ENCODE data around the gene KATNB1. TPM values are rescaled to one million over a fixed set of nuclear protein-coding genes. Genes with fewer than 3 reads are reported as not detected.
A peak's percentile ranks its signal among the peaks of the same experiment; 100 is the strongest.

KATNB1 gene
- total and polyA plus RNA-seq, 2 experiments from 2014 or later, result 46.4 to 49.4 TPM

DNA sequence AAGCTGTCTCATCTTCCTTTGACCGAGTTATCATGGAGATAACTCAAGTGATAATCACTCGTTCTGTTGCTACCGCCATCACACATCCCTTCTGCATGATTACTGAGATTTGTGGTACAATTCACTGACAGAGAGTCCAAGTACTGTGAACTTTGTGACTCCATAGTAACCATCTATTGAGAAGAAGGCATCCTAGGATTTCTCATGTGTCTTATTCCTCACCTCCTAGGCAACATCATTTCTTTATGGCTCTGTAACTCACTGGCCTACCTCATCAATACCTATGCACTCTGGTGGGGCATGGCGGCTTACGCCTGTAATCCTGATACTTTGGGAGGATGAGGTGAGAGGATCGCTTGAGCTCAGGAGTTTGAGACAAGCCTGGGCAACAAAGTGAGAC lies 21.5 kb upstream of the KATNB1 start:
- no peak overlapping the region for H3K27ac ChIP-seq
- no peaks in the 10 kb centered on the region for H3K4me1 ChIP-seq (ENCODE audit: low read depth)
- no peaks in the 10 kb centered on the region for H3K9me3 ChIP-seq (ENCODE audit: low read depth)
- DNase-seq (ENCODE audit: low read depth in 1 of 2, low spot score in 1 of 2), result no peak
- H3K4me3 ChIP-seq, result no peak overlapping the region
- no peak for TF ChIP-seq CTCF (IDR thresholded peaks at IDR 0.05; ENCODE audit: low read depth, low read length)
- no peaks in the 10 kb centered on the region for H3K27me3 ChIP-seq
- H3K36me3 ChIP-seq, result no peaks in the 10 kb centered on the region

DNA sequence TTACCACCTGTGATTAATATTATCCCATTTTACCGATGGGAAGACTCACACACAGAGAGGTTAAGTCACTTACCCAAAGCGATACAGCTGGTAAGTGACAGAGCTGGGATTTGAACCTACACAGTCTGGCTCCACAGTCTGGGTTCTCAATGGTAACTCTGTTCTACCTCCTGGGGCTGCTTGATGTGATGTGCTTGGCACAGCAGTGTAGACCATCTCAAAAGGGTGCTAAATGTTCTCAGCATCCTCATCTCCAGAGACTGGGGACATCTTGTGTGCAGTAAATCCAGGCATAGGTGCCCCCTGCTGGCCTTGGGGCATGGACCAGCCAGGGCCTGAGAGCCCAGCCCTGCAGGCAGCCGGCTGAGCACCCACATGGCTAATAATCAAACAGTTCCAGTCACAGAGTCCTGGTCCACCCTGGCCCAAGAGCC lies 15.4 kb upstream of the KATNB1 start:
- no peaks in the 10 kb centered on the region for H3K9me3 ChIP-seq (ENCODE audit: low read depth)
- no peak overlapping the region for H3K27ac ChIP-seq
- no peaks in the 10 kb centered on the region for H3K36me3 ChIP-seq
- peak; percentile 70 to 77 for DNase-seq (ENCODE audit: low read depth in 1 of 2, low spot score in 1 of 2)
- TF ChIP-seq CTCF (IDR thresholded peaks at IDR 0.05; ENCODE audit: low read depth, low read length), result peak; percentile 85
- H3K4me3 ChIP-seq, result no peak overlapping the region
- H3K27me3 ChIP-seq, result no peaks in the 10 kb centered on the region
- H3K4me1 ChIP-seq (ENCODE audit: low read depth), result no peaks in the 10 kb centered on the region

DNA sequence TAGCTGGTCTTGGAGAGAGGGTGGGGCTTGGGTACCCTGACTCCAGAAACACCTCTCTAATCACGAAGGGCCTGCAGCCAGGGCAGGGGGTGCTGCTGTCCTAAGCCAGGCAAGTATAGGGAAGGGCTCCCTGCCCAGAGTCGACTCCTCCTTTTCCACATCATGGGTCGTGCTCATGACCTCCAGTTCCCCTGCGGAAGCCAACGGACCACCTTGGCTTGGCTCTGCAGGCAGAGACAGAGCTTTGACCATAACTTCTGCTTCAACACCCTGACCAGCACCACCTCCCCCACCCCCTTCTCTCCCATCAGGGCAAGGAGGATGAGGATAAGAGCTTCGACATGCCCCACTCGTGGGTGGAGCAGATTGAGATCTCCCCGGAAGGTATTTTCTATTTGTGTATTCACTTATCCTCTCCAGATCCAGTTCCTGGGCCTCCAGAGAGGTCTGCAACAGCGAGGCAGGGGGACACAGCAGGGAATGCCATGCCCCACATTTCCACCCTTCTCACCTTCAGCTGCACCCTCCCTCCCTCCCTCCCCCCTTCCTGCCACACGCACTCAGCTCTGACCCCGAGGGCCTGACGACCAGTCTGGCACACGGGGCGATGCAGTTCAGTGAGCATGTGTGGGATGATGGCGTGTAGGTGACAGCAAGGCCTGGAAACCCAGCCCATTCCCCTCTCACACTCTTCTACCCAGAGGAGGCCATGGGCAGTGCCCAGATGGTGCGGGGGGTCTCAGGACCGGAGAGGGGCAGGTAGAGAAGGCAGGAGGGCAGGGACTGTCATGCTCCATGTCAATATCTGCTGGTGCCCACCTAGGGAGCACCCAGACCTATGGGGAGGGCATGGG lies 14.0 kb upstream of the KATNB1 start:
- H3K4me1 ChIP-seq (ENCODE audit: low read depth), result no peaks in the 10 kb centered on the region
- no peaks in the 10 kb centered on the region for H3K36me3 ChIP-seq
- TF ChIP-seq CTCF (IDR thresholded peaks at IDR 0.05; ENCODE audit: low read depth, low read length), result no peak
- no peak overlapping the region for H3K27ac ChIP-seq
- no peaks in the 10 kb centered on the region for H3K27me3 ChIP-seq
- no peak overlapping the region for H3K4me3 ChIP-seq
- DNase-seq (ENCODE audit: low read depth in 1 of 2, low spot score in 1 of 2), result no peak
- no peaks in the 10 kb centered on the region for H3K9me3 ChIP-seq (ENCODE audit: low read depth)

GRCh38 chr16:57722210-57722499 lies 13.4 kb upstream of the KATNB1 start:
- Histone ChIP-seq H3K36me3 (no peaks in the 10 kb centered on the region), H3K27ac (no peak overlapping the region), H3K4me1 (ENCODE audit: low read depth) (no peaks in the 10 kb centered on the region), H3K4me3 (no peak overlapping the region), H3K27me3 (no peaks in the 10 kb centered on the region), H3K9me3 (ENCODE audit: low read depth) (no peaks in the 10 kb centered on the region)
- no peak for DNase-seq (ENCODE audit: low read depth in 1 of 2, low spot score in 1 of 2)
- TF ChIP-seq CTCF (IDR thresholded peaks at IDR 0.05; ENCODE audit: low read depth, low read length), result no peak

DNA sequence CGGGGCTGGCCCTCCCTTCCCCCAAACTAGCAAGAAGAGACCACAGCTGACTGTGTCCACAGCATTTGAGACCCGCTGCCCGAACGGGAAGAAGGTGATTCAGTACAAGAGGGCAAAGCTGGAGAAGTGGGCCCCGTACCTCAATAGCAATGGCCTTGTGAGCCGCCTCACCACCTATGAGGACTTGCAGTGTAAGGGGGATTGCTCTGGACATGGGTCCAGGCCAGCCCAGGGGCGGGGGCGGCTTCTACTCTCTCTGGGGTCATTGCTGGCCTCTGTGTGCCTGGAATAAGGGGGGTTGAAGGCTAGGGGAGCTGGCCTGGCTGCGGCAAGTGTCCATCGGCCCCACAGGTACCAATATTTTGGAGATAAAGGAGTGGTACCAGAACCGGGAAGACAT lies 12.9 kb upstream of the KATNB1 start:
- Histone ChIP-seq H3K27me3 (no peaks in the 10 kb centered on the region), H3K4me3 (no peak overlapping the region), H3K36me3 (no peaks in the 10 kb centered on the region), H3K27ac (no peak overlapping the region), H3K9me3 (ENCODE audit: low read depth) (no peaks in the 10 kb centered on the region), H3K4me1 (ENCODE audit: low read depth) (no peaks in the 10 kb centered on the region)
- TF ChIP-seq CTCF (IDR thresholded peaks at IDR 0.05; ENCODE audit: low read depth, low read length), result no peak
- no peak for DNase-seq (ENCODE audit: low read depth in 1 of 2, low spot score in 1 of 2)
